Right renal cortex interstitium (tissue), 3 donors: ENCODE data around the gene SSBP3. TPM values are rescaled to one million over a fixed set of nuclear protein-coding genes. Genes with fewer than 3 reads are reported as not detected.

Source experiments
- DNase-seq, 3 donors: peaks; one replicate each; pipeline ENCODE4 v3.0.0-alpha.2; 2013; ENCODE audit warnings: low read depth in 3 of 3, low spot score in 2 of 3
- polyA plus RNA-seq, 3 donors: library from polyadenylated mRNA; unstranded; fragments of 120-200 nt; gene quantifications; one replicate each; pipeline ENCODE4 v1.2.1, GENCODE V29; 2013; ENCODE audit not compliant: insufficient read length in 3 of 3

The SSBP3 gene
- polyA plus RNA-seq, 3 donors = 103 to 110 (median 105) TPM

DNA sequence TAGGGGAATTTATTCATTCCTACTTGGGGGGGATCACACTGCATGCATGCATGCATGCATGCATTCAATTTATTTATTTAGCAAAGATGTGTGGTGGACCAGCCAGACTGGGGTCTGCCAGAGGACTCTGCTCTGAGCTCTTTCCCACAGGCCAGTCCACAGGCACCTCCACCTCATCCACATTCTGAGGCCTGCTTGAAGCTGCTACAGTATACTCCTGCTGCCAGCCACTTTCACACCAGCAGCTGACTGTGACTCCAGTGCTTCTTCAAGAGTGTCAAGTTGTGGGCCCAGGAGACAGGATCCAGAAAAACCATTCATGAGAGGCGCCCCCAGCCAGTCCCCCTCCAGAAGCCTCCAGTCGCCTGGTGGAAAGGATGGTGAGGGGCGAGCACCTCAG is 30.9 kb downstream of the SSBP3 start:
- no peak for DNase-seq

DNA sequence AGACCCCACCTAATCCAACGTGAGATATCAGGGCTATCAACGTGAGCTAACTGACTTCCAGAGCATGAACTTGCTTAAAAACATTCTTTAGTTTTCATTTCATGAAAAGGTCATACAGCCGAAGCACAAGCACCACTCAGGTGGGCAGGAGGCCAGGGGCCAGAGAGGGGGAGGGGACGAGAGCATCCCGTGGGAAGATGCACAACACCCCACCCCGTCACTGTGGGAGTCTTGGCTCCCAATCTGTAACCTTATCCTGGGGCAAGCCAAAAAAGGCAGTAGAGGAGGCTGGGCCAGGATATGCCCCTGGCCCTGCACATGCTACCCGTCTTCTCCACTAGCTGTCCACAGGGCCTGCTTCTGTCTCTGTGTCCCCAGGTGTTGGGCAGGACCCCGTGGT is 31.4 kb downstream of the SSBP3 start:
- no peak for DNase-seq

DNA sequence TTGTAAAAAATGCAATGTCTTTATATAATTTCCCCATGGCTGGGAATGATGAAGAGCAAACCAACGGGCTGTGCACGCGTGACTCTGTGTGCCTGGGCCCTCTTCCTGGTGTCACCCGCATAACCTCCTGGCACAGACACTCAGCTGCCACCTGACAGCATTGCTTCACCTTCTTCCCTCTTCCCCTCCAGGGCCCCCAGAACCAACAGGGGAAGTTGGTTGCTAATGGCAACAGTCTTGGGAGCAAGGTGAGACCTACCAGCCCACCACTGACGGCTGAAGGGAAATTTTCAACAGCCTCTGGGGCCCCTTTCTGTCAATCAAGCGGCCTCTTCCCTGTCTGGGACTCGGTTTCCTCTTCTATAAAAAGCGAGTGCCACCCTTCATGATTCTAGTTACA is 33.2 kb downstream of the SSBP3 start:
- no peak for DNase-seq

DNA sequence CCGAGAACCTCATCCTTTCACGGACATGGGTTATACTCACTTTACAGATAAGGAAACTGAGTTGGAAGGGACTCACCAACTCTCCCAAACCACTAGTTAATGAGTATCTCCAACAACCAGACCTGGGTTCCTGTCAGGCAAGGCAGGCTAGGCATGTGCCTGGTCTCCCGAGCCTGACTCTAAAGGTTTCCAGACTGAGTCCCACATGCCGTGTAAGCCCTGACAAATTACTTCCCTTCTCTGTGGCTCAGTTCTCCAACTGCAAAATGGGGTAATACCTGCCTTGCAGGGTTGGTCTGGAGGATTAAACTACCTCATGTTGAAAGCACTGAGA is 34.3 kb downstream of the SSBP3 start:
- no peak for DNase-seq

DNA sequence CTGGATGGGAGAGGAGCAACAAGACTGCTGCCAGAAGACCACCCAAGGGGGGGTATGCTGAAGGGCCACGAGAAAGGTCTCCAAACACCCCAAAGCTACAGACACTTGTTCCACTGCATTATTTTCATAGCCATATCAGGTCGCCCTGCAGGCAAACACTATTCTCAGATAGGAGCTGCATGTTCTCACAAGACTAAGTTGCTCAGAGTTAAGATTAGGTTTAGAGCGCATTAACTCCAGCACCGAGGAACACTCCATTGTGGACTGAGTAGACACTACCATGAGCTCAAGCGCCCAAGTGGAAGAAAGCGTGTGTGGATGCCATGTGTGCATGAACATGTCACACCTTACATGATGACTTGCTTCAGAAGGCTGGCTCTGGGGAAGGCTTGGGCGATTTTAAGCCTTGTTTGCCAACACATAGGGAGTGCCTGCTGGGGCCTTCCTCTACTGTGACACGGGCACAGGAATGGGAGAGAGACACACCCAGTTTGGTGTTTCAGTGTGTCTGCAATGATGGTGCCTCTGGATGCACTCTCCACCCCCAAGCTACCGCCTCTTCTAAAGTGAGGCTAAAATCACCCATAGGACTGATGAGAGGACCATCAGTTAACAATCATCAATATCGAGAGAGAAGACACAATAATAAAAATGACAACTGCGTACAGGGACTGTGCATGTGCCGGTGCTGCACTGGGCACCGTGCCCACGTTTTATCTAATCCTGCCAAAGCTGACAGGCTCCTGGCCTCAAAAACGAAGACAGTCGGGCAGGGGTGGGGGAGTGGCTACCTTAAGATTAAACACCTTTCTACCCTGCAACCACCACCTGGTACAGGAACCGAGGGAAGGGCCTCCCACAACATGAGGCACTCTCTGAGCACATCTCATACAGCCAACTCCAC is 34.9 kb downstream of the SSBP3 start:
- DNase-seq = no peak

DNA sequence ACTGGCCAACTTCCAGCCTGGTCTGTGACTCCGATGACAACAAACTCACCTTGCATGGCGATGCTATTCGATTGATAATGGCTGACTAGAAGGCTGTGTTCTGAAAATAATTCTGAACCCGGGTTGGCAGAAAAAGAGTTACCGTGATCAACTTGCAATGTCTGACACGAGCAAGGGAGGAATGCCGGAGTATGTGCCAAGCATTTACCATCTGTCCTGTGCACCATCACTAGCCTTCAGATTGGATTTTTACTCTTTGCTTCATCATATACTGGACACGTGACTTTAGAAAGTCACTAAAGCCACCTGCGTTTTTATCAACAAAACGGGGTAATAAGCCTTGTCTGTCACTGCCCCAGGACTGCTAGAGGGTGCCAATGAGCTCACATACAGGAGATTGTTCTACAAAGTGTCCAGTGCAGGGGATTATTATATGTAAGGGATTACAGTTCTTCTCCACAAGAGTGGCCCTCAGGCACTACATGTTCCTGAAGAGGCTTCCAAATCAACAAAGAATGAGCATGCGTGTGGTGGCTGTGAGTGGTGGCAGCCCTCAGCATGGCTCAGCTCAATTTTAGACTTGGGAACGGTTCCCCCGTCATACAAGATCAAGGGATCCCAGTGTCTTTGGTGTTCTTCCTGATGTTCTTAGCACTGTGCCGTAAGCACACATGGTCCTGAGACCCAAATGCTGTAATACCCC is 35.8 kb downstream of the SSBP3 start:
- DNase-seq = no peak

DNA sequence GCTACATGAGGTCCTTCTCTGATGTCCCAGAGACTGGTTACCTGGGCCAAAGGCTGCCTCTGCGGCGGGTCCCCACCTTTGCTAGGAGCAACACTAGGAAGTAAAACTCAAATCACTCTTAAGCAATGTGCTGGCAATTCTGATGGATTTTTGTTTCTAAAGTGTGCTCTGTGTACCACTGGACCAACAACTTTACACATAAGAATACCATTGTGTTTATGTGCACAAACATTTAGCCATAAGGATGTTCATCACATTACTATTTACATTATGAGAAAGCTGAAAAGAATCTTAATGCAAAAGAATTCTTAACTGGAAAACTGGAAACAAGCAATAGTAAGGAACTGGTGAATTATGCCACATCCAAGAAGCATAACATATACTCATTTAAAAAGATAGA is 38.6 kb downstream of the SSBP3 start:
- DNase-seq = no peak

DNA sequence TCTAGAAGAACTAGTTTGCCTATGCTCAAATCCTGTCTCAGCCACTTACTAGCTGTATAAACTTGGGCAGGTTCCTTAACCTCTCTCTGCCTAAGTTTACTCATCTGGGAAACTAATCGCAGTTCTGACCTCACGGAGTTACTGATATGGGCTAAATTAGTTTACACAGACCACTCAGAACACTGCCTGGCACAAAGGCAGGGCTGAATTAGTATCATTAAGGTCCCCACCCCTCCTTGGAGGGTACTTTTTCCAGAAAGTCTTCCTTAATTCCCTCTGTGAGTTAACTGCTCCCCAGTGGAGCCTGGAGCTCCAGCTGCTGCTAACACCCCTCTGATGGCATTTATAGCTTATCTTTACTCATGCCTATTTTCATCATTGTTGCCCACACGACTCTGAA is 40.3 kb downstream of the SSBP3 start:
- no peak for DNase-seq

DNA sequence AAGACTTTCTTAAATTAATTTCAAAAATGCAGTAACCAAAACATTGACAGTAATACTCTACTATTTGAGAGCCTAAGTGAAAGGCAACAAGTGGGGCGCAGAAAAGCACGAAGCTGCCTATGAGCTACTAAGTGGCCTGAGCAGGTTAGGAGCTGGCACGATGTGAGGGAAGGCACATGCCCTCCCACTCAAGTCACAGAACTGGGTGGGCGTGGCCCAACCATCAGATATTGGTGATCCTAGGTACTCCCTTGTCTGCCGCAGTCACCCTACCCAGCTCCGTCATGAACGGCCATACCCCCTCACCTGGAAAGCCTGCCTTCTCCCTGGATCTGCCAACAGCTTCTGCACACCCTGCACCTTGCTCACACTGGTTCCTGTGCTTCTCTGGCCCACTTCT is 40.8 kb downstream of the SSBP3 start:
- DNase-seq = no peak

DNA sequence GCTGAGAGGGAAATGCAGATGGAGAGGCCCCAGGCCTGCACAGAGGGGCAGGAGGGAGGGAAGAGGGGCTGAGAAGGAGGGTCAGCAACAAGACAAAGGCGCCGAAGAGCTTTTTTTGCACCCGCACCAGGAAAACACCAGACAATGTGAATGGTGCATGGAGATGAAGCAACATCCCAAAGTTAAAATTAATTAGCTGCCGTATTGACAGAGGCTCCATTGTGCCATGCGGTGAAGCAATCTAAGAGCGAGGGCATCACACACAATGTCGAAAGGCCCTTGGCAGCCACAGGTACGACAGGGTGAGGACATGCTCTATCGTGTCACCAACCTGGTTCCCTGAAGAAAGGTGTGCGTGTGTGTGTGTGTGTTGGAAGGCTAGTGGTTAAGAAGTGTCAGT is 41.2 kb downstream of the SSBP3 start:
- DNase-seq = no peak

DNA sequence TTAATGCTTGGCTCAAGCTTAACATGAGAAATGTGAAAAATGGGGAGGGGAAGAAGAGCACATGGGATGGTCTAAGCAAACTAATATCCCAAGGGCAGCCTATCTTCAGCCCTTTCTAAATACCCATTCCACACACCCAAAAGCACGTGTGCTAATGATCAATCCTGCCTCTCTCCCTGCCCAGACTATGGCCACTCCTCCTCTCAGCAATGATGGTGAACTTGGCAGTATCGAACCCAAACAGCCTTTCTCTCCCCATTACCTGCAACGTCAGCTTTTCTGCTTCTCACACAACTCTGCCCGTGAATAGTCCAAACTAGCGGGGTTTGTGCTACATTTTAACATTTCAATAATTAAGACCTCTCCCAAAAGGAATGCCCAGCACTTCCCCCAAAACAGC is 41.6 kb downstream of the SSBP3 start:
- no peak for DNase-seq

DNA sequence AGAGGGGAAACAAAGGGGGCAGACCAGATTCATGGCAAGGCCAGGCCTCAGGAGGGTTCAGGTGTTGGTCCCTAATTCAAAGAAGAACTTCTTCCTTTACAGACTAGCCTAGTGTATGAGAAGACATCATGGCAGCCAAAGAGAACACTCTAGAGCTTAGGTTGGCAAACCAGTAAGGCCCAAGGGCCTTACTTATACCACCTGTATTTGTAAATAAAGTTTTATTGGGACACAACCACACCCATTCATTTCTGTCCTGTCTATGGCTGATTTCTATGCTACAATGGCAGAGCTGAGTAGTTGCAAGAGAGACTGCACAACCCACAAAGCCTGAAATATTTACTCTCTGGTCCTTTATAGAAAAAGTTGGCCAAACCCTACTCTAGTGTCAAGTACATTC is 42.3 kb downstream of the SSBP3 start:
- DNase-seq = no peak

DNA sequence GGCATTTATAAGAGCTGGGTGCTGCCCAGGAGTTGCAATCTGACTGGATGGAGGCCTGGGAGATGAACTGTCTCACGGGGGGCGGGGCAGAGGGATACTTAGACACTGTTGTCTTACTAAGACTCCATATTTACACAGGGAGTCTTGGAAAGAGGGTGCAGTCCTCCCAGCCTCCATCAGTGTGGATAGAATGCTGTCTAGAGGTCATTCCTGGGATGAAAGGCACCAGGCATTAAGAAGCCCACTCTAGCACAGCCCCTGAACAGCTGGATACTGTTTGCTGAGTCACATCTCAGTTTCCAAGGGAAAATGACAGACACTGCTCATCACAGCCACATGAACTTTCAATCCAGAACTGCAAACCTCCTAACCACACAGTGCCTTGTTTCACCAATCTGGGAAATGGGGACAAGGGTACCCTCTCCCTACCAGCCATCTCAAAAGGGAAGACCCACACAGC is 43.3 kb downstream of the SSBP3 start:
- DNase-seq = no peak

DNA sequence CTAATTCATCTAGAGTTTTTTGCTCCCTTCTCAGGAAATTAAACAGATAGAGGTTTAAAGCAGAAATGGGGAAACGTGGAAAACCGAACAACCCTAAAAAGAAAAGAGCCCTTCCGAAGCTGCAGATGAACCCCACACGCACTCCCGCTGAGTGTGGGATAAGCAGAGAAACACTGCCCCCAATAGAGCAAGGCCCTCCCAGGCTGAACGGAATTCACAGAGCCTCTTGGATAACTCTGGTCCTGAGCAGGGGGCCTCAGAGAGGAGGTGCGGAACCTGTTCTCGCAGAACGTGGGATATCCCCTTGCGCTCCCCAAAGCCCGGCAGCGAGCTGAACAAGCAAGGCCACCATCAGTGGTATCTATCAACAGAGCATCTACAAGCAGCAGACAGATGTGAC is 44.9 kb downstream of the SSBP3 start:
- DNase-seq = no peak

DNA sequence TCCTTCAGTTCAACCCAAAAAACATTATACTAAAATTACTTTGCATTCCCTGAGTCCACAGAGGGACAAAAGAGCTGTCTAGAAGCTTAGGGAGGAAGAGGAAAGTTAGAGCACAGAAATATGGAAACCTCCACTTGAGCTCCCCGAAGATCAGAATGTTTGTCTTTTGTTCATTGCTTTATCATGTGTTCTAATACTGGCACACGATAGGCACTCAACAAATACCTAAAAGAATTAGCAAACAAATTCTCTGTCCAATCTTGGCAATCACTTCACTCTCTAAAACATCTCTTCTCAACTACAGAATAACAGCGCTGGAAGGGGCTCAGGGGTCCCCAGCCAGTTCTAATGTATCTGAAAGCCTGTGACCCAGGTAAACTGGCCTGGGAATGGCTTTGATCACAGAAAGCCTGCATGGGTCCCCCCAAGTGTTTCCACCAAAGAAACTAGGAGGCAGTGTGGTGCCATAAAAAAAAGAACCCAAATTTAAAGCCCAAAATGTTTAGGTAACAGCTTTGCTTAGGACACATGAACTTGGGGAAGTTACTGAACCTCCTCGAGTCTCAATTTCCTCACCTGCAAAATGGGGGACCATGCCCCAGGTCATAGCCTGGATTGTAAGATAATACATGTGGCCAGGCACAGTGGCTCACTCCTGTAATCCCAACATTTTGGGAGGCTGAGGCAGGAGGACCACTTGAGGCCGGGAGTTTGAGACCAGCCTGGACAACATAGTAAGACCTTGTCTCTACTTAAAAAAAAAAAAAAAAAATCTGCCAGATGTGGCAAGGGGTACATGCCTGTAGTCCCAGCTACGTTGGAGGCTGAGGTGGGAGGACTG is 45.8 kb downstream of the SSBP3 start:
- DNase-seq = no peak

DNA sequence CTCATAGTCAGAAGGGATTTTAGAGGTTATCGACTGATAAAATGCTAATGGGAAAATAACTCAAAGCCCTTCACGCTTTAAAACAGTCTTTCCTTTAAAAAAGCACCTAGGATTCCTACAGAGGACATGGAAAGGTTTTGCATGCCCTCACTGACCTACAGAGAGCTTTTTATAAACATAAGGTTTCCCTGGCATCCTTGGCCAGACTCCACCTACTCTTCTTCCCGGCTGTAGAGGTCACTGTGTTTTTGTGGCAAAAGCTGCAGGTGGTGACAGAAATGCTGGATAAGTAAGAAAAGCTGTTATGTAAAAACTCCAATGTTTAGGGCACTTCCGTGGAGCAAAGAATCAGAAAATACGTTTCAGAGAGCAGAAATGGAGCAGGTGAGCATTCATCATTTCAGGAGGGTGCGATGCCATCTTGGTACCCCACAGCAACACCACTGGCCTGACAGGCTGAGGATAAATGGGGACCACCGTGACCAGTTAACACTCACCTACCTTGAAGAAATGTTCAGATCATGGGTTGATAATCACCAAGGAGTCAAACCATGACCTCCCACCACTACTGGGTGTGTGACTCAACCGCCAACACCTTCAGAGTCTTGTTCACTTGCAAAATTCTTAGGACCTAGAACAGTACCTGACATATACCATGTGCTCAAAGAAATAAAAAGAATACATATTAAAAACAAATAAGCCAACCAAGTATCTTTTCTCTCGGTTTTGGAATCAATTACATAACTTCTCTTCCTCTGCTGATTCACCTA is 46.6 kb downstream of the SSBP3 start:
- DNase-seq = no peak

DNA sequence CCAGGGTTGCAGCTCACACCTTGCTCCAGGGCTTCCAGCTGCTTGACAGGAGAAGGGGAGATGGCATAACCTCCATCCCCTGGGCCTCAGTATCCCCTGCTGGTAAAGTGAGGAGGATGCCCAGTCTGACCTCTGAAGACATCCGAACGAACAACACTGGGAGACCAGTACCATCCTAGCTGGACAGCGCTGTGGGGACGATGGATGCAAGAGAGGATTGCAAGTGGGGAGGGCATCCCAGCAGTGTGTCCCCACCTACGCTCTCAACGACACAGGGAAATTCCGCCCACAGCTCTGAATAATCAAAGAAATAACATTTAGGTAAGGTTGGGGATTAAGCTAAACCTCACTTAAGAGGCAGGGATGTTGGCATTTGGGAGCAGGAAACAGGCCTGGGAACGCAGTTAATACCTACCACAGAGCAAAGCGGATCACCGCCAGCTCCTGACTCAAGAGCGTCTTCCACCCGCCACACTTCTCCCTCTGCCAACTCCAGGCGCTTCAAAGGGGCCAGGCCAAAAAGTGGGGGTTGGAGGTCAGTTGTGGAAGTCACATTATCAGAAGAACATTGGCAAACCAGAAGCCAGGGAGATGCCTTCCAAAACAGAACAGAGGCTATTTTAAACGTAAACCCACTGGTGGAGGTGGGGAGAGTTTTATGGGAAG is 47.6 kb downstream of the SSBP3 start:
- DNase-seq = no peak

DNA sequence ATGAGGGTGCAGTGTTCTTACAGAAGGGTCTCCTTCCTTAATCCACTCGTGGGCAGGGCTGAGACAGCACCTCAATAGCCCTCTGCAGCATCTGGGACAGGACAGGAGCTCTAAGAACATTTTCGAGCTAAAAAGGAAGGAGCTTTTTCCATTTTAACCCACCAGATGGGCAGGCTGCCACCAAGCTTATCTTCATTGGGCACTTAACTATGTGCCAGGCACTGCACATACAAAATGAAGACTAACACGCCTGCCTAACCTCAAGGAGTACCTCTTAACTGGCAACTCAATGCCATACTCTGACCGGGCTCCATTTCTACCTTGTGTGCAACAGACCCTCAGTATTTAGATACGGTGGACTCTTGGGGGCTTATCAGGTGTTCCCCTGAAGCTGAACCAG is 48.2 kb downstream of the SSBP3 start:
- no peak for DNase-seq

DNA sequence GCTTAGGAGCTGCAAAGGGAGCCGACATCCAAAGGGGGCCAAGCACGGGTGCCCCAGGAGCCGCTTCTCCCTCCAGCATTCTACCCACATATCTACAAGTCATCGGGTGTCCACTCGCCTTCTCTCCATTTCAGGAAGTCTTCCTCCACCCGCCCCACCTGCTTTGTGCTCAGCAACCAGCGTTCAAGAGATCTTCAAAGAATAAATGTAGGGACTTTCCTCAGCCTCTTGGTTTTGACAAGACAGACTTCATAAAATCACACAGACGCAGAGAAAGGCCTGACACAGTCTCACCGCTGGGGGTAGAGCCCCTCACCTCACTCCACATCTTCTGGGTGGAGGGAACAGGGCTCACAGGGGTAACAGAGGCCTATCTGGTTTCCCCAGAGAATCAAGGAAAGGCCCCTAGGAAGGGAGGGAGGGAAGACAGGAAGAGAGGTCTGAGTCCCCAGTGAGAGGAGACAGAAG is 49.5 kb downstream of the SSBP3 start:
- no peak for DNase-seq
